IPS-11a (cell line): ENCODE results near the gene BMP7.

Experiments used
- H3K4me3 ChIP-seq: one replicate; pipeline ENCODE4 v1.5.1; 2013; ENCODE audit warnings: low read depth, low read length, control low read depth

BMP7 gene

GRCh38 chr20:57177636-57178280 is 88.7 kb downstream of the BMP7 start:
- H3K4me3 ChIP-seq: no peak overlapping the region

- no peak overlapping the region for H3K4me3 ChIP-seq
Measured at GRCh38 chr20:57176842-57177241, 89.6 kb downstream of the BMP7 start.

GRCh38 chr20:57175397-57176010 is 90.9 kb downstream of the BMP7 start:
- H3K4me3 ChIP-seq: no peak overlapping the region

GRCh38 chr20:57174737-57175136 is 91.7 kb downstream of the BMP7 start:
- no peak overlapping the region for H3K4me3 ChIP-seq

GRCh38 chr20:57173986-57174385 is 92.5 kb downstream of the BMP7 start:
- H3K4me3 ChIP-seq: no peak overlapping the region

- no peak overlapping the region for H3K4me3 ChIP-seq
Measured at GRCh38 chr20:57173041-57173440, 93.4 kb downstream of the BMP7 start.

GRCh38 chr20:57170343-57170742 is 96.1 kb downstream of the BMP7 start:
- H3K4me3 ChIP-seq: no peak overlapping the region

GRCh38 chr20:57169162-57169561 is 97.3 kb downstream of the BMP7 start:
- no peak overlapping the region for H3K4me3 ChIP-seq

- no peak overlapping the region for H3K4me3 ChIP-seq
Measured at GRCh38 chr20:57167971-57168701, 98.3 kb downstream of the BMP7 start.

- H3K4me3 ChIP-seq: no peak overlapping the region
Measured at GRCh38 chr20:57167292-57167655, 99.2 kb downstream of the BMP7 start.

GRCh38 chr20:57166568-57167291 is 99.7 kb downstream of the BMP7 start:
- H3K4me3 ChIP-seq: no peak overlapping the region

- H3K4me3 ChIP-seq: no peak overlapping the region
Measured at GRCh38 chr20:57165427-57166004, 100.9 kb downstream of the BMP7 start.

GRCh38 chr20:57164872-57165271 is 101.6 kb downstream of the BMP7 start:
- H3K4me3 ChIP-seq: no peak overlapping the region

- H3K4me3 ChIP-seq: no peak overlapping the region
Measured at GRCh38 chr20:57163041-57163440, 103.4 kb downstream of the BMP7 start.

- no peak overlapping the region for H3K4me3 ChIP-seq
Measured at GRCh38 chr20:57162362-57162652, 104.1 kb downstream of the BMP7 start.

- H3K4me3 ChIP-seq: no peak overlapping the region
Measured at GRCh38 chr20:57161478-57162361, 104.7 kb downstream of the BMP7 start.

- H3K4me3 ChIP-seq: no peak overlapping the region
Measured at GRCh38 chr20:57160985-57161384, 105.5 kb downstream of the BMP7 start.

- H3K4me3 ChIP-seq: no peak overlapping the region
Measured at GRCh38 chr20:57159945-57160610, 106.4 kb downstream of the BMP7 start.

GRCh38 chr20:57159193-57159851 is 107.1 kb downstream of the BMP7 start:
- no peak overlapping the region for H3K4me3 ChIP-seq
